OCI-LY7 (cell line): ENCODE results near the gene SEMA3C.

Experiments
- EZH2phosphoT487 ChIP-seq: fragments of 200-600 bp; sonication (generic); IDR thresholded peaks from 2 replicates; pipeline ENCODE4 v1.6.1; 2018; ENCODE audit warnings: low read depth, borderline replicate concordance, mild to moderate bottlenecking, mixed run types, antibody characterized with exemption, low read length, moderate library complexity, mixed read lengths
- TF ChIP-seq, protein P1 (sequence below): fragments of 200-600 bp; sonication (generic); conservative IDR thresholded peaks from 2 replicates; pipeline ENCODE4 v1.5.1; 2014; ENCODE audit warnings: mild to moderate bottlenecking, antibody characterized with exemption, low read length, moderate library complexity, mixed read lengths

GRCh38 chr7:80954191-80954590, 35.3 kb upstream of the SEMA3C start:
- TF ChIP-seq, protein P1, sequence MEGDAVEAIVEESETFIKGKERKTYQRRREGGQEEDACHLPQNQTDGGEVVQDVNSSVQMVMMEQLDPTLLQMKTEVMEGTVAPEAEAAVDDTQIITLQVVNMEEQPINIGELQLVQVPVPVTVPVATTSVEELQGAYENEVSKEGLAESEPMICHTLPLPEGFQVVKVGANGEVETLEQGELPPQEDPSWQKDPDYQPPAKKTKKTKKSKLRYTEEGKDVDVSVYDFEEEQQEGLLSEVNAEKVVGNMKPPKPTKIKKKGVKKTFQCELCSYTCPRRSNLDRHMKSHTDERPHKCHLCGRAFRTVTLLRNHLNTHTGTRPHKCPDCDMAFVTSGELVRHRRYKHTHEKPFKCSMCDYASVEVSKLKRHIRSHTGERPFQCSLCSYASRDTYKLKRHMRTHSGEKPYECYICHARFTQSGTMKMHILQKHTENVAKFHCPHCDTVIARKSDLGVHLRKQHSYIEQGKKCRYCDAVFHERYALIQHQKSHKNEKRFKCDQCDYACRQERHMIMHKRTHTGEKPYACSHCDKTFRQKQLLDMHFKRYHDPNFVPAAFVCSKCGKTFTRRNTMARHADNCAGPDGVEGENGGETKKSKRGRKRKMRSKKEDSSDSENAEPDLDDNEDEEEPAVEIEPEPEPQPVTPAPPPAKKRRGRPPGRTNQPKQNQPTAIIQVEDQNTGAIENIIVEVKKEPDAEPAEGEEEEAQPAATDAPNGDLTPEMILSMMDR, result no peak
- no peak for TF ChIP-seq EZH2phosphoT487
